GM13976 (cell line): ENCODE measurements around the gene INPP1.

ENCODE experiments used
- DNase-seq: peaks from one replicate; pipeline ENCODE4 v3.0.0; 2012; ENCODE audit warnings: low spot score
- in situ Hi-C: fragments of 300-500 bp; cut with MboI; formaldehyde crosslinking; loops from one replicate; pipeline ENCODE4 v1.12.0; 2022; ENCODE audit warnings: low sequenced_read_pairs, mixed read lengths, inconsistent platforms; ENCODE audit not compliant: unreplicated experiment
- TF ChIP-seq, protein P1 (sequence below): IDR thresholded peaks from 2 replicates; pipeline ENCODE4 v1.5.1; 2012; ENCODE audit warnings: borderline replicate concordance, mild to moderate bottlenecking; ENCODE audit not compliant: insufficient read depth; ENCODE audit errors: extremely low read depth, missing control alignments, control extremely low read depth

INPP1 gene

DNA sequence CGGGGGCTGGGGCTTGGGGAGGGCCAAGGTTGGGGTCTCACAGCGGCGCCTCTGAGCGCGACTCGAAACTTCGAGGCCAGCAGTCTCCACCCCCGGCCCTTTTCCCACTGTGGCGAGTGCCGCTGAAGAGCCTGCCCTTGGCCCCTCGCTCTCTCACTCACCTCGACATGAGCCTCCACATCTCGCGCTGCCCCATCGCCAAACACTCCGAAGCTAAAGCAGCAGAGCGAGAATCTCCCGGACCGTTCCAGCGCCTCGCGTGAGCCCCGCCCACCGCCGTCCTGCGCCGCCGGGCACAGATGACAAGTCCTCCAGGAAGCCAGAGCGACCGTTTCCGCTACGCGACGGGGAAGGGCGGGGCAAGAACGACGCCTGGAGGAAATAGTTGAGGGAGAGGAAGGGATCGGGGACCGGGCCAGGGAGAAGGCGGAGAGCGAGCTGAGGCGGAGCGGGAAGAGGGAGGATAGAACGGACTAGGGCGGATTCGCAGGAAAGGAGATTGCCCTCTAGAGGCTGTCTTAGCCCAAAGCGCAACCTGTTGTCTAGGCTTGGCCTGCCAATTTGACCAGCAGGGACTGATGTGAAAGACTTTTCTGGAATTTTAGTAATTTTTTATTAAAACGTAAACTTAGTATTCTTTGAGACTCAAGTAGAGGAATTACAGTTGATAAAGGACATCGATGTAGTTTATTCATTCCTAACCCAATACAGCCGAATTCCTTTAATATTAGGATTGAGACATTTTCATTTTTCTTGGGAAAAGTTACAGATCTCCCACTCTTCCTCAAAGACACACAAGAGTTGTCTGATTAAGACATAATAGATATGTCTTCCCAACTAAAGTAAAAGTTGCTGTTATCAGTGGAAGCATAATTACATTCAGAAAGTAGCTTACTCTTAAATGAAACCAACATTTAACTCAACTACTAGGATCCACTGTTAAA lies 23.6 kb upstream of the INPP1 start, which contains the start of gene HIBCH:
Gene HIBCH (minus strand): TSS at position 272 of the 944 bp plus-strand sequence. CDS start 76 bp downstream, at position 196.
- in situ Hi-C loops: no loop called here
- TF ChIP-seq, protein P1, sequence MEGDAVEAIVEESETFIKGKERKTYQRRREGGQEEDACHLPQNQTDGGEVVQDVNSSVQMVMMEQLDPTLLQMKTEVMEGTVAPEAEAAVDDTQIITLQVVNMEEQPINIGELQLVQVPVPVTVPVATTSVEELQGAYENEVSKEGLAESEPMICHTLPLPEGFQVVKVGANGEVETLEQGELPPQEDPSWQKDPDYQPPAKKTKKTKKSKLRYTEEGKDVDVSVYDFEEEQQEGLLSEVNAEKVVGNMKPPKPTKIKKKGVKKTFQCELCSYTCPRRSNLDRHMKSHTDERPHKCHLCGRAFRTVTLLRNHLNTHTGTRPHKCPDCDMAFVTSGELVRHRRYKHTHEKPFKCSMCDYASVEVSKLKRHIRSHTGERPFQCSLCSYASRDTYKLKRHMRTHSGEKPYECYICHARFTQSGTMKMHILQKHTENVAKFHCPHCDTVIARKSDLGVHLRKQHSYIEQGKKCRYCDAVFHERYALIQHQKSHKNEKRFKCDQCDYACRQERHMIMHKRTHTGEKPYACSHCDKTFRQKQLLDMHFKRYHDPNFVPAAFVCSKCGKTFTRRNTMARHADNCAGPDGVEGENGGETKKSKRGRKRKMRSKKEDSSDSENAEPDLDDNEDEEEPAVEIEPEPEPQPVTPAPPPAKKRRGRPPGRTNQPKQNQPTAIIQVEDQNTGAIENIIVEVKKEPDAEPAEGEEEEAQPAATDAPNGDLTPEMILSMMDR: peak; percentile 63
- peak; percentile 87 for DNase-seq

DNA sequence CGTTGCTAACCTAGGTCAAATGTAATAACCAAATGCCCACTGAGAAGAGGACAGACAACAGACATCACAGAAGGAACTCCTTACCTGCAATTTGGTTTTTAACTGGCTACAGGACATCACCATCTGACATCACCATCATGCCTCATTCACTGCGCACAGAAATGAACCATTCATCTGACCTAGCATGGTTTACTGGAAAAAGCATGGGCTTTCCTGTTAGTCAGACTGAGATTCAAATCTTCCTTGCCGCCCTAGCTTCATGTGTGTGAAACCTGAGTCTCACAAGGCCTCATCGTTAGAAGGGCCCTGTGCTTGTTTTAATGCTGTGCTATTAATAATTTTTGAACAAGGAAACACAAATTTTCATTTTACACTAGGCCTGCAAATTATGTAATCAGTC lies 22.7 kb upstream of the INPP1 start:
- in situ Hi-C loops: no loop called here

DNA sequence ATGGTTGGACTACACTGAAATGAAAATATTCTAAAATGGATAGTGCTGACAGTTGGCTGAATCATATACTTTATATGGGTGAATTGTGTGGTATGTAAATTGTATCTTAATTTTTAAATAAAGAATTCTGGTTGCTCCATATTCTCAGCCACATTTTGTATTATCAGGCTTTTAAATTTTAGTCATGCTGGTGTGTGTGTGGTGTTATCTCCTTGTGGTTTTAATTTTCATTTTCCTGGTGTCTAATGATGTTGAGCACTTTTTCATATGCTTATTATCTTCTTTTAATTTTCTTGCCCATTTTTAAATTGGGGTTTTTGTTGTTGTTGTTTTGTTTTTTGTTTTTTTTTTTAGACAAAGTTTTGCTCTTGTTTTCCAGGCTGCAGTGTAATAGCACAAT lies 20.0 kb upstream of the INPP1 start:
- in situ Hi-C loops: no loop called here
- no peak for DNase-seq
- TF ChIP-seq, protein P1: no peak

More for the DNA sequence above, 22.7 kb upstream of the INPP1 start:
- TF ChIP-seq, protein P1: no peak
- DNase-seq: peak; percentile 29

DNA sequence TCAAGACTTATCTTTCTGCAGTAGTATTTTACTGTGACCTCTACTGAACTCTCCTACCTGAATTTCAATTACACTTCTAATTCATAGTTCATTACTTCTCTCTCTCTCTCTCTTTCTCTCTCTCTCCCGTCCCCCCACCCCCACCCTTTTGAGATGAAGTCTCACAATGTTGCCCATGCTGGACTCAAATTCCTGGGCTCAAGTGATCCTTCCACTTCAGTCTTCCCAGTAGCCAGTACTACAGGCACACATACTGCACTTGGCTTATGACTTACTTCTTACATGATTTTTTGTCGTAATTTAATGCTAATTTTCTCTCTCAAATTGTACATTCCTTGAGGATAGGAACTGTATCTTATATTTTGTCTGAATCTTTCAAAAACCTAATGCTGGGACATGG lies 17.8 kb upstream of the INPP1 start:
- TF ChIP-seq, protein P1: no peak
- in situ Hi-C loops: no loop called here
- DNase-seq: no peak

DNA sequence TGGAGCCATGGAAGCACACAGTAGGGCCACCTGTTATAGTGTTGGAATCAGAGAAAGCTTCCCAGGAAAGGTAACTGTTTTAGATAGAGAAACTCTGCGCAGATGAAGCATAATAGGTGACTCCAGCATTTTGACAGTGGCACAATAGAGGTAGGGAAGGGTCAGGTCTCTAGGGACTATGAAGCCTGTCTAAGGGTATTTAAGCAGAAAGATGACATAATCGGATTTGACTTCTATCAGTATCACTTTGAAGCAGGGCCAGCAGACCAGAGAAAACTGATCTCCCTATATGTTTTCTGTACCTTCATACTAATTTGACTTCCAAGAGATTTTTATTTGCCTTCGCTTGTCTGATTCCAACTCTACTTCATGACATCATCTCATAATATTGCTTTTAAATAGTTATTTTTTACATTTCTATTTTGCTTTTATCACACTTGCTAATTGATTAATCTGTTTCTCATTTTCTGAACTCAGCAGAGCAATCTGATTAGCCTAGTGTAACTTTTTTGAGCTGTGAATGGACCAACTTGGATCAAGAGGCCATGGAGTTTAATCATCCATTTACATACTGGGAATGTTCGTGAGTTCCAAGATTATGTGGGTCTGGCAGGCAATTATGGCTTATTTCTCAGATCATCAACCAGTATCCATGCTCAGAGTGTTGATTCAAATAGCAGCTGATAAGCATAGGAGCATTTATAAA lies 15.4 kb upstream of the INPP1 start:
- TF ChIP-seq, protein P1: no peak
- no peak for DNase-seq
- in situ Hi-C loops: no loop called here

DNA sequence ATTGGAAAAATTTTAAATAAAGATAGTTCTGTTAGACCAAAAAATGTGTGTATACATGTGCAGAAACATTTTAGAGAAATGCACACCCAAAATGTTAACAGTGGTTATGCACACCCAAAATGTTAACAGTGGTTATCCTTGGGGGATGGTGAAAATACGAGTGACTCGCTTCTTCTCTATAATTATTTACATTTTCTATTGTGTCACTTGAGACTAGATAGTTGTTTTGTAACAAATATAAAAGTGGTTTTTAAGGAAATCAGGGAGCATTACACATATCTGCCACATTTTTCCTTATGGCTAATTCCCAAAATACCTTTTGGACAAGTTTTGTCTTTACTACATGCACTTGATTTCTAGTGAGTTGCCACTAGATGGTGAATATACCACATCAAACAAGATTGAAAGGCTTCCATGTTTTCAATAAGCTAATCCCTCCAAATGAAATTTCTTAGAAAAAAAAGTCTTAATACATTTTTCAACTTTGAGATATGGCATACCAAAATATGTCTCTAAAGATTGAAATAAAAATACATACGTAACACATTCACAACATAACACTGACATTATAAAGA lies 14.7 kb upstream of the INPP1 start:
- in situ Hi-C loops: no loop called here
- TF ChIP-seq, protein P1: no peak
- no peak for DNase-seq
